ENCODE data around the gene MEF2D.

MEF2D gene

GRCh38 chr1:156534424-156535060 is 34.0 kb upstream of the MEF2D start:
- DNase-seq (ENCODE audit: low read depth), result no peak
- TF ChIP-seq, protein P1, sequence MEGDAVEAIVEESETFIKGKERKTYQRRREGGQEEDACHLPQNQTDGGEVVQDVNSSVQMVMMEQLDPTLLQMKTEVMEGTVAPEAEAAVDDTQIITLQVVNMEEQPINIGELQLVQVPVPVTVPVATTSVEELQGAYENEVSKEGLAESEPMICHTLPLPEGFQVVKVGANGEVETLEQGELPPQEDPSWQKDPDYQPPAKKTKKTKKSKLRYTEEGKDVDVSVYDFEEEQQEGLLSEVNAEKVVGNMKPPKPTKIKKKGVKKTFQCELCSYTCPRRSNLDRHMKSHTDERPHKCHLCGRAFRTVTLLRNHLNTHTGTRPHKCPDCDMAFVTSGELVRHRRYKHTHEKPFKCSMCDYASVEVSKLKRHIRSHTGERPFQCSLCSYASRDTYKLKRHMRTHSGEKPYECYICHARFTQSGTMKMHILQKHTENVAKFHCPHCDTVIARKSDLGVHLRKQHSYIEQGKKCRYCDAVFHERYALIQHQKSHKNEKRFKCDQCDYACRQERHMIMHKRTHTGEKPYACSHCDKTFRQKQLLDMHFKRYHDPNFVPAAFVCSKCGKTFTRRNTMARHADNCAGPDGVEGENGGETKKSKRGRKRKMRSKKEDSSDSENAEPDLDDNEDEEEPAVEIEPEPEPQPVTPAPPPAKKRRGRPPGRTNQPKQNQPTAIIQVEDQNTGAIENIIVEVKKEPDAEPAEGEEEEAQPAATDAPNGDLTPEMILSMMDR (IDR thresholded peaks at IDR 0.05; ENCODE audit: insufficient read depth, low read depth, low read length, missing control alignments), result no peak
- H3K4me3 ChIP-seq (ENCODE audit: low read length), result no peak overlapping the region

DNA sequence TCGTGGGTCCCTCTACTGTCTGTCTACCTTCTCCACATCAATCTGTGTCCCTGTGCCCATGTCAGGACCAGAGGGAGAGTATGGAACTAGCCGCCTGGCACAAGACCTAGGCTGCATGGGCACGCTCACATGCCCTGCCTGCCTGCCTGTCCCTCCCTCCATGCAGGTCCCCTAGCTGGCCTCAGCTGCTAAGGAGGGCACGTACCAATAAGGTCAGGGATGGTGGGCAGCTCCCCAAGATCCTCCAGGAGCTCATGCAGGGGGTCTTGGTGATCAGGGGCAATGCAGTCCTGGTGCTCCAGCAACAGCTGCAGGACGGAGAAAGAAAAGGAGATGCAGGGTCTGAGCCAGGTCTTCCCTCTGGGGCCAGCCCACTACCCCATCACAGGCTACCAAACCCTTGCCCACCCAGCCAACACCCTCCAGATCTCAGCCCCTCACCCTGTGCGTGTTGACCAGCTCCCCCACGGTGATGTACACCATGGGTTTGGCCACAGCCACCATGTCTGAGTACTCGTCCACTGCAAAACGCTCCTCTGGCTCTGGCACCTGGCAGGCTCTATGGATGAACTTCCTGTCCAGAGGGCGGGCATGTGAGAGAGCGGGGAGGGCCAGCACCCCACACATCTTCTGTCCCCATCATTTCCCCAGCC is 33.1 kb upstream of the MEF2D start:
- H3K4me3 ChIP-seq (ENCODE audit: low read length), result no peak overlapping the region
- no peak for DNase-seq (ENCODE audit: low read depth)
- TF ChIP-seq, protein P1 (IDR thresholded peaks at IDR 0.05; ENCODE audit: insufficient read depth, low read depth, low read length, missing control alignments), result no peak

DNA sequence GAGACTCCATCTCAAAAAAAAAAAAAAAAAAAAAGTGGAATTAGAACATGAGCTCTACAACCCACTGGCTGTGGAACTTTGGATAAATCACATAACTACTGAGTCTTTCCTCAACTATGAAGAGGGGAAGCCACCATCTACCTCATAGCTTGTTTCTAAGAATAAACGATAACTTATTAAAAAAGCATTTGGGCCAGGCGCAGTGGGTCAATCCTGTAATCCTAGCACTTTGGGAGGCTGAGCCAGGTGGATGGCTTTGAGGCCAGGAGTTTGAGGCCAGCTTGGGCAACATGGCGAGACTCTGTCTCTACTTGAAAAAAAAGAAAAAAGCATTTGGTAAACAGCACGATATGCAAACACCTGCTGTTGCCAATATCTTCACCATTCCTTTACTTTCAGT is 31.8 kb upstream of the MEF2D start:
- no peak overlapping the region for H3K4me3 ChIP-seq (ENCODE audit: low read length)
- TF ChIP-seq, protein P1 (IDR thresholded peaks at IDR 0.05; ENCODE audit: insufficient read depth, low read depth, low read length, missing control alignments), result no peak
- DNase-seq (ENCODE audit: low read depth), result no peak

DNA sequence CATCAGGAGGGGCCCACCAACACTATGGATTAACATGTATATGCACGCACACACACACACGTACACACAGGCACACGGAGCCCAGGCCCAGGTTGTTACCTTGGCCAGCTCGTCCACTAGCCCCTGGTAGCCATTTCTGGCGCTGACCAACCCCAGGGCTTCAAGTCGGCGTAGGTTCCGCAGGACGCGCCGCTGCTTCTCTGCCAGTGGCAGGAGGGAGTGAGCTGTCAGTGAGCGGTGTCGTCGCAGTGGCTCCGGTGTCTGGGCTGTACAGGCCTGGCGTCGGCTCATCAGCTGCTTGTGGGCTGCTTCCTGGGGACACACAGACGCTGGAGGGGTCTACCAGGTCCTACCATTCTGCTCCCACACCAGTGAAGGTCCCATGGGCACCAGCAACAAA is 29.4 kb upstream of the MEF2D start:
- TF ChIP-seq, protein P1 (IDR thresholded peaks at IDR 0.05; ENCODE audit: insufficient read depth, low read depth, low read length, missing control alignments), result no peak
- H3K4me3 ChIP-seq (ENCODE audit: low read length), result no peak overlapping the region
- DNase-seq (ENCODE audit: low read depth), result no peak

DNA sequence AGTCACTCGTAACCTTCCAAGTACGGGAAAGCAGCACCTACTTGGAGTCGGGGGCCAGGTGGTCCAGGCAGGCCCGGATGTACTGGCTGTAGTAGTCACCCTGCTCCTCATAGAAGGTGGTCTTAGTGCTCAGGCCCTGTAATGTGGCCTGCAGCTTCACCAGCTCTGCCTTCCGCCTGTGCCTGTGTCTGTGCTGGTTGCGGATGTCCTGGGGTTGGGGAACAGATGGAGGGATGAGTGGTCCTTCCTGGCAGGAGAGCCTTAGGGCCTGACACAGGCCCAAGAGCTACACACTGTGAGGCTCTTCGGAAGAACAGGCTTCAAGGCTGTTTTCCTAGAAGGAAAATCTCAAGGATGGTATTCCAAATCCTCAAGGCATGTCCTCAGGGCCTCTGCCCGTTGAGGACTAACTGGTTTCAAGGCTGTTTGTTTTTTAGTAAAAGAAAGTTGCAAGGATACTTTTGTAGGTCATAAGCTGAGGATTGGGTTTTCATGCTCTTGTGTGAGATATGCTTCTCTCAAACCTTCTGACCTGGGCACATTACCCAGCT is 28.4 kb upstream of the MEF2D start:
- TF ChIP-seq, protein P1 (IDR thresholded peaks at IDR 0.05; ENCODE audit: insufficient read depth, low read depth, low read length, missing control alignments), result no peak
- no peak for DNase-seq (ENCODE audit: low read depth)
- no peak overlapping the region for H3K4me3 ChIP-seq (ENCODE audit: low read length)

DNA sequence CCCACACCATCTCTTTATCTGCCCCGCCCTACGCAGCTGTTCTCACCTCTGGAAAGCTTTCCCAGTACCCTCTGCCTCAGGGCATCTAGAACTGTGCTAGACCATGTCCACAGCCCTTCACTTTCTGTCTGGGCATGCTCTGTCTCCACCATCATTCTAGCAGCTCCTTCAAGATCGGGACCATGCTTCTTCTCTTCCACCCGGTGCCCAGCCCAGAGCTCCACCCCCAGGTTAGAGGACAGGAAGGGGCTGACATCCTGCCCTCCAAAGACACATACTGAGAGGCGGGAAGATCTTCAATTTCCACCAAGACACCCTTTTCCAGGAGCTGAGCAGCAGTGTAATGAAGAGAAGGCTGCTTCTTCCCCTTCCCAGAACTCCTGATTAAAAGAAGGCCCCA is 27.7 kb upstream of the MEF2D start:
- no peak for DNase-seq (ENCODE audit: low read depth)
- no peak overlapping the region for H3K4me3 ChIP-seq (ENCODE audit: low read length)
- TF ChIP-seq, protein P1 (IDR thresholded peaks at IDR 0.05; ENCODE audit: insufficient read depth, low read depth, low read length, missing control alignments), result no peak

All from epithelial cell of esophagus (primary cell).